NCI-H510A treated with DMSO at 0.1 percent for 48 hours (cell line): Measurements from ENCODE around the gene TAF10.

Source experiments
- DNase-seq: peaks from one replicate; lab custom pipeline; 2025; lab: John Stamatoyannopoulos, UW

TAF10 gene

GRCh38 chr11:6576471-6577373 is 35.3 kb downstream of the TAF10 start:
- DNase-seq: no peak

GRCh38 chr11:6574816-6575715 is 37.0 kb downstream of the TAF10 start:
- DNase-seq: no peak

DNA sequence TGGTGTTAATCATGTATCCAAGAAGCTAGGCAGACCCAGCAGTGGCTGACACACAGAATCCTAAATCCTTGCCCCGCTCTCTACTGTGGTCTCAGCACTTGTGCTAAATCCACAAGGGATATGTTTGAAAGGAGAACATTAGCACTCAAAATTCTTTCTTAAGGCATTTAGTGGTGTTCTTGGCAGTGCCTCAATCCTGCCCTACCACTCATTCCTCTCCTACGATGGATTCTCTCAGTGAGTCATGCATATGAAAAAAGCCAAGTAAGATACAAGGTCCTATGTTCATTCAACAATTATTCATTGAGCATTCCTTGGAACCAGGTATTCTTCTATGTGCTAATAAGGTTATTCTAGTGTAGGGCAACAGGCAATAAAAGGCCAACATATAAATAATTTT is 39.8 kb downstream of the TAF10 start:
- DNase-seq: no peak

GRCh38 chr11:6571434-6572008 is 40.5 kb downstream of the TAF10 start:
- DNase-seq: no peak

- no peak for DNase-seq
Observed at GRCh38 chr11:6570691-6571427, 41.2 kb downstream of the TAF10 start.

DNA sequence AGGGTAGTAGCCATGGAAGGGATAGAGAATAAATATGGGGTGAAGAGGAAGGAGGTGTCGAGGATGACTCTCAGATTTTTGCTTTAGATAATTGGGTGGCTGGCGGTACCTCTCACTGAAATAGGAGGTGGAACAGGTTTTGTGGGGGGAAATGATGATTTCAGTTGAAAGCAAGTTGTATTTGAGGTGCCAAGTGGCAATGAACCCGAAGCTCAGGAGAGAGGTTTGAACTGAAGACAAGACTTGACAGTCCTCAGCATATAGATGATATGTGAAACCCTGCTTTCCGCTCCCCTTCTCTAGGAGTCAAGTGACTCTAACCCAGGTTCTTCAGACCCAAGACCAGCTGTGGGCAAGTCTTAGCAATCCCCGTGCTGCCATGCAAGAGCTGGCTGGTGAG is 42.3 kb downstream of the TAF10 start:
- DNase-seq: no peak

GRCh38 chr11:6568191-6568918 is 43.7 kb downstream of the TAF10 start:
- DNase-seq: no peak

DNA sequence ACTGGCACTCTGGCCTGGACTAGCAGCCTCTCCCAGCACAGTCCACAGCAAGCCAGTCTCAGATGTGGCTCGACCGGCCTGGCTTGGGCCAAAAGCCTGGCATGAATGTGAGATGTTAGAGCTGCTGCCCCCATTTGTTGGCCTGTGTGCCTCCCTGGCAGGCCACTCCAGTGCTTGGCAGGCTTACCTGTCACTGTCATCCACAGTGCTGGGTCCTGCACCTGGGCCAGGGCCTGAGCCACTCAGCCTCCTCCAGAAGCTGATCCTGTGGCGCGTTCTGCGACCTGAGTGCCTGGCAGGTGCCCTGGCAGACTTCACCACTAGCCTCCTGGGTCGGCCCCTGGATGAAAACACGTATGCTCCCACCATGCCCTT is 44.7 kb downstream of the TAF10 start:
- DNase-seq: no peak

GRCh38 chr11:6566704-6567370 is 45.2 kb downstream of the TAF10 start:
- DNase-seq: no peak

- no peak for DNase-seq
Observed at GRCh38 chr11:6565988-6566703, 45.9 kb downstream of the TAF10 start.

DNA sequence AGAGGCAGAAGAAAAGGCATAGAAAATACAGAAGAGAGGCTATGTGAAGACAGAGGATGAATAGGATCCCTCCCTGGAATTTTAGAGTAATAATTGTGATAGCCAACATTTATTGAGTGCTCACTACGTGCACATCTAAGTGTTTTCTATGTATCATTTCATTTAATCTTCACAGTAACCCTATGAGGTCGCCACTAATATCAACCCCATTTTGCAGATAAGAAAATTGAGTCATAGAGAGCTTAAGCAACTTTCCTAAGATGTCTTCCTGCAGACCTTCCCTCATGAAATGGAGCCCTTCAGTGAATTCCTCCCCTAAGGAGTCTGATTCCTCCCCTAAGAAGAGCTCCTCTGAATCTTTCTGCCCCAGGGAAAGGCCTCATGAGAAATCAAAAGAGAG is 46.7 kb downstream of the TAF10 start:
- no peak for DNase-seq

DNA sequence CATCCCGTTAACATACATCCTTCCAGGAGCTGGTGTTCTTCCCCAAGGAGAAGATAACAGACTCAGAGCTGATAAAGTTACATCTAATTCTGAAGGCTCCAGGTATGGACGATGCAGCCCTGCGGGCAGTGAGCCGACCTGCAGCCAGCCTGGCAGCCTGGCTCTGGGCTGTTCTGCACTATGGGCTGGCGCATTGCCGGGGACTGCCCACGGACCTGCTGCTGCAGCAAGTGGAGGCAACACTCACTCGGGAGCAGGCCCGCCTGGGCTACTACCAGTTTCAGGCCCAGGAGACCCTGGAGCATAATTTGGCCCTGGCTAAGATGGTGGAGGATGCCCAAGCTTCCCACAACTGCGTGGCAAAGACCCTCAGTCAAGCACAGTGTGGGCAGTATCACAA is 48.3 kb downstream of the TAF10 start:
- DNase-seq: no peak

GRCh38 chr11:6563121-6563619 is 48.8 kb downstream of the TAF10 start:
- DNase-seq: no peak

GRCh38 chr11:6561288-6561687 is 50.7 kb downstream of the TAF10 start:
- DNase-seq: no peak
